SK-N-MC (cell line): ENCODE results near the gene PTPRN2.

Experiments
- EZH2 ChIP-seq: fragments of 200-600 bp; sonication (generic); IDR thresholded peaks from one replicate; pipeline ENCODE4 v1.6.1; 2017; ENCODE audit warnings: antibody characterized with exemption
- FOXP2 ChIP-seq: optimal IDR thresholded peaks from 2 replicates; pipeline ENCODE3; 2011; ENCODE audit warnings: mild to moderate bottlenecking, moderate library complexity; ENCODE audit not compliant: insufficient read depth; ENCODE audit errors: extremely low read length, control extremely low read depth
- POLR2AphosphoS5 ChIP-seq: IDR thresholded peaks from 2 replicates; pipeline ENCODE4 v1.6.1; 2012; ENCODE audit warnings: mild to moderate bottlenecking, low read depth, low read length, borderline replicate concordance

- TF ChIP-seq EZH2 (no peak), POLR2AphosphoS5 (no peak), FOXP2 (no peak)
These were observed 658.7 kb downstream of the PTPRN2 start for GRCh38 chr7:157928808-157929425.
